NCI-H146 treated with DMSO at 0.1 percent for 48 hours (cell line): ENCODE results near the gene DPY19L3.
A peak's percentile ranks its signal among the peaks of the same experiment; 100 is the strongest.
"Not testable (repeated sequence)": the region's sequence is repeated elsewhere in the genome, so short reads cannot be mapped to it uniquely, and the experiment has no call there.

Source experiments
- DNase-seq: peaks from one replicate; lab custom pipeline; 2025; ENCODE audit not compliant: unreplicated experiment; lab: John Stamatoyannopoulos, UW

DPY19L3 gene, protein sequence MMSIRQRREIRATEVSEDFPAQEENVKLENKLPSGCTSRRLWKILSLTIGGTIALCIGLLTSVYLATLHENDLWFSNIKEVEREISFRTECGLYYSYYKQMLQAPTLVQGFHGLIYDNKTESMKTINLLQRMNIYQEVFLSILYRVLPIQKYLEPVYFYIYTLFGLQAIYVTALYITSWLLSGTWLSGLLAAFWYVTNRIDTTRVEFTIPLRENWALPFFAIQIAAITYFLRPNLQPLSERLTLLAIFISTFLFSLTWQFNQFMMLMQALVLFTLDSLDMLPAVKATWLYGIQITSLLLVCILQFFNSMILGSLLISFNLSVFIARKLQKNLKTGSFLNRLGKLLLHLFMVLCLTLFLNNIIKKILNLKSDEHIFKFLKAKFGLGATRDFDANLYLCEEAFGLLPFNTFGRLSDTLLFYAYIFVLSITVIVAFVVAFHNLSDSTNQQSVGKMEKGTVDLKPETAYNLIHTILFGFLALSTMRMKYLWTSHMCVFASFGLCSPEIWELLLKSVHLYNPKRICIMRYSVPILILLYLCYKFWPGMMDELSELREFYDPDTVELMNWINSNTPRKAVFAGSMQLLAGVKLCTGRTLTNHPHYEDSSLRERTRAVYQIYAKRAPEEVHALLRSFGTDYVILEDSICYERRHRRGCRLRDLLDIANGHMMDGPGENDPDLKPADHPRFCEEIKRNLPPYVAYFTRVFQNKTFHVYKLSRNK

DNA sequence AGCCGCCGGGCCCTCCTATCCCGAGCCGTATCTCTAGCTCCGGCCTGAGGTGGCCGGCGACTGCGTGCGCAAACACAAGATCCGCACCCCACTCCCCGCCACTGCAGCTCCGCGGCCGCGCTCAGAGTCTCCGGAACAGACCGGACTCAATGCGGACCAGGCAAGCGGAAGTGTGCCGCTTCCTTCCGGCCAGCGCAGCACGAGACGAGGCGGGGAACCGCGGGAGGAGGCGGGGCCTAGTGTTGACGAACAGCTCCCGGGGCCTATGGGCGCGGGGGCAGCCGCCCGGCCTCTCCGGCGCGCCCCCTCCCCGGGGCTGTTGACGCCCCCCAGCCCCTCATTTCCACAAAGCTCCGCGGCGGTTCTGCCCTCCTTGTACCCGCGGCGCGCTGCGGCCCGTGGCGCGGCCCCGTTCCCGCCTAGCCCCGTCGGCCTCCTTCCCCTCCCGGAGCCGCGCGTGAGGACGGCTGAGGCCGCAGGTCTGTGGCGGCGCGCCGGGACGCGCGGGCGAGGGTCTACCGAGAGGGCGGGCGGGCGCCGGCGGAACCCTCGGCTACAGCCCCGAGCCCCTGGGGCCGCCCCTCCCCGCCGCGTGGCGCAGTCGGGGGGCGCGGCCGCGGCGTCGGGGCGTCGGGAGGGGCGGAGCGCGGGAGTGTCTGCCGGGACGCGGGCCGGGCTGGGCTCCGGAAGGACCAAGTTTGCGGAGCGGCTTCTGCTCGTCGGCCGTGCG is at the start of gene DPY19L3:
Gene DPY19L3, plus strand, starts transcription at position 340 of the 730 bp plus-strand sequence. CDS start 2,484 bp downstream, outside the sequence.
- DNase-seq = peak; percentile 88

DNA sequence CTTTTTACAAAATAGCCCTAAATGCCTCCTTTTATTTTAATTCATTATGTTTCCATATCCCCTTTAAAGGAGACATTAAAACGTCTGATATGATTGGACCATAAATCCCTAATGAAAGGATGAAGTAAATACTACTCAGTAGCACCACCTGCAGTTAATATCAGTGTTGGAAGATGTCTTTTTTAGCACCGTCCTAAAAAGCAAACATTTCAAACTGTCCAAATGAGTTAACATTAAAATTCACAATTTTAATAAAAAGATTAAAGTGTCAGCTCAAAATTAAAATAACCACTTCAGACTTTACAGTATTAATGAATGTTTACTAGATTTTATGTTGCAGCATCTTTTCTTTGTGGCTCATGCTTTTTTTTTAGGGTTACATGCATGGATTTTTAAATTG is 47.9 kb upstream of the DPY19L3 start:
- no peak for DNase-seq

DNA sequence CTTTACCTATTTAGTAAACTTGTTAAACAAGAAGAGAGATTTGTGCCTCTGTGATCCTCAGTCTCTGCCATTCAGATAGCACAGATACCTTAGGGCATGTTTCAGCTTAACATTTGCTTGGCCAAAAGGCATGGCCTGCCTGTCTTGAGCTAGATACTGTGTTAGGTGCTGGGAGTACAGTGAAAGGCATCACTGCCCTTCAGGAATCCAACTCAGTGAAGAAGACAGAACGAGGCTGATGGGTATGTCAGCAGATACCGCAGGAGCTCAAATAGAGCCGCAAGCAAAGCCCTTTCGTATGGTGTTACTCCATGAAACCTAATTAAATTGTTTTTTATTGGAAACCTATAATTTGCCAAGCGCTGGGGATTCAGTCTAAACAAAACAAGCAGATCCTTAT is 47.2 kb upstream of the DPY19L3 start:
- DNase-seq = no peak

DNA sequence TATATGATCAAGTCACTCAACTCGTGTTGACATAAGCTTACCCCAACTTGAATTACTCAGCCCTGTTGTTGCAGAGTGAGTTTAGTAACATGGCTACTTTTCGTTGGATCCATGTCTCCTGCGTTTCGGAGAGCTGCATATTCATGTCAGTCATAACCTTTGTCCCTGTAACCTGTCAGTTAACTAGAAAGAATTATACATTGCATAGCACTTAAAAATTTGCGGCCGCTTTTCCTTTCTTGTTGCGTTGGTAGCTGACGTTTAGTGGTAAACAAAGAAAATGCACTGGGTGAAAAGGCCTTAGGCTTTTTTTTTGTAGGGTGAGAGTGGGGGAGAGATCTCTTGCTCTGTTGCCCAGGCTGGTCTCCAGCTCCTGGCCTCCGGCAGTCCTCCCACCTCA is 46.0 kb upstream of the DPY19L3 start:
- DNase-seq = no peak

DNA sequence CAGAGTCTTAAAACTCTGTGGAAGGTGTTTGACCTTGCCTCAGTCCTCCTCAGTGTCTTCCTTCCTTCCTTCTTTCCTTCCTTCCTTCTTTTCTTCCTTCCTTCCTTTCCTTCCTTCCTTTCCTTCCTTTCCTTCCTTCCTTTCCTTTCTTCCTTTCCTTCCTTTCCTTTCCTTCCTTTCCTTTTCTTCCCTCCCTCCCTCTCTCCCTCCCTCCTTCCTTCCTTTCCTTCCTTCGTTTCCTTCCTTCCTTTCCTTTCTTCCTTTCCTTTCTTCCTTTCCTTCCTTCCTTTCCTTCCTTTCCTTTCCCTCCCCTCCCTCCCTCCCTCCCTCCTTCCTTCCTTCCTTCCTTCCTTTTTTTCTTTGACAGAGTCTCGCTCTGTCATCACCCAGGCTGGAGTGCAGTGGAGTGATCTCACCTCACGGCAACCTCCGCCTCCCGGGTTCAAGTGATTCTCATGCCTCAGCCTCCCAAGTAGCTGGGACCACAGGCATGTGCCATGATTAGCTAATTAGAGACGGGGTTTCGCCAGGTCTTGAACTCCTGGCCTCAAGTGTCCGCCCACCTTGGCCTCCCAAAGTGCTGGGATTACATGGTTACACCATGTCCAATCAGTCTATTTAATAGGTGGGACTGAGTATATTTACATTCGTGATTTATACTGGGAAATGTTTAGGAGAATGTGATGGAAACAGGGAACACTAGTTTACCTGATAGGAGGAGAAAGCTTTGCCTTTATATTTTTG is 43.8 kb upstream of the DPY19L3 start:
- no peak for DNase-seq

DNA sequence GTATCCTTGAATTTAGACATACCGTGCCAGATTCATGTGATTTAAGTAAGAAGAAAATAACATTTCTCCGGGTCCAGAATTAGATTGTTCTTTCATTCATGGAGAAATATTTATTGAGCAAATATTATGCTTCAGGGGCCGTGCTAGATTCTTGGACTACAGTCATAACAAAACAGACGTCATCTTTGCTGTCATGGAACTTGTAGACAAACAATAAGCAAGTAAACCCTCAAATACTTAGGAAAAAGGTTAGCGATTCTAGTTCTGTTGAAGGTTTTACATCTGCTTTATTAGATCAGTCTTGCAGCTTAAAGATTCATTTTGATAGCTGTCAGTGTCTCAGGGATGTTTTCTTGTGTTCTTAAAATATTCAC is 43.3 kb upstream of the DPY19L3 start:
- no peak for DNase-seq

DNA sequence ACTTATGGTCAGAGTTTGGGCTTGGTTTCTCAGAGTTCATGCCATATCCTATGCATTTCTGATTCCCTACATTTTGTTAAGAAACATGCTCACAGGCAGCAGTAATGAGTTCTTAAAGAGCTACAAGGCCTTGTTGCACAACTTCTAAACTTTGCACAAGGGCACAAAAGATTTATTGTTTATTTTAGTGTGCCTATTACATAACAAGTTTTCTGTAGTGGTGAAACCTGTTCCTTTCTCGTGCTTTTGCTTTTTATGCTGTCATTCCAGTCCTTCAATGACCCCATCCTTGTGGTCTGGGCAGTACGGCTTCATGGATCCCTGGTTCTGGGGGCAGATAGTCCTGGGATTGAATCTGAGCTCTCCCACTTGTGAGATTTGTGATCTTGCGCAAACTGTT is 42.4 kb upstream of the DPY19L3 start:
- no peak for DNase-seq

DNA sequence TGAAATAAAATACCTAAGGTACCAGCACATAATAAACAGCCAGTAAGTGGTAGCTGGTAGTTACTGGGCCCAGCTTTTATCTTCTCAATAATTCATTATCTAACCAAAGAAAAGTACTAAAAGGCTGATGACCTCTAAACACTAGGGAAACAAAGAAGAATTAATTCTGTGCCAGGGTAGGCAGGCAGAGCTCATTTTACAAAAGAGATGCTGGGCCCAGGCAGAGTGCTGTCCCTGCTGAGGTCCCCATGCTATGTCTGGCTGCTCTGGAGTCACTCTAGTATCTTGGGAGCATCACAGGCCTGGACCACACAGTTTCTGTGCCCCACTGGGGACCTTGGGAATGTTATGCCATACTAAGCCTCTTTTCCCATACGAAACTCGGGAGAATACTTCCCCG is 41.9 kb upstream of the DPY19L3 start:
- DNase-seq = no peak

DNA sequence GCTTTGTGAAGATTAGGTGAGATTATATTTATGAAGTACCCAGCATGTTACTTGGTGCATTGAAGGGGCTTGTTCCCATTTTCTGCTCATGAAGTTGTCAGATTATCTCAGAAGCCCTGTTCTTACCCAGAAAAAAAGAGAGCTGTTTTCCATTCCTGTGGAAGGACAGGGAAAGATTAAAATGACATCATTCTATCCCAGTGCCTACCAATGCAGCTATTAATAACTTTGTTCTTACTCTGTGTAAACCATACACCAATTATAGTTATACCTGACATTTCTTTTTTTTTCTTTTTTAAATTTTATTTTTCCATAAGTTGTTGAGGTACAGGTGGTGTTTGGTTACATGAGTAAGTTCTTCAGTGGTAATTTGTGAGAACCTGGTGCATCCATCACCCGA is 41.5 kb upstream of the DPY19L3 start:
- no peak for DNase-seq

DNA sequence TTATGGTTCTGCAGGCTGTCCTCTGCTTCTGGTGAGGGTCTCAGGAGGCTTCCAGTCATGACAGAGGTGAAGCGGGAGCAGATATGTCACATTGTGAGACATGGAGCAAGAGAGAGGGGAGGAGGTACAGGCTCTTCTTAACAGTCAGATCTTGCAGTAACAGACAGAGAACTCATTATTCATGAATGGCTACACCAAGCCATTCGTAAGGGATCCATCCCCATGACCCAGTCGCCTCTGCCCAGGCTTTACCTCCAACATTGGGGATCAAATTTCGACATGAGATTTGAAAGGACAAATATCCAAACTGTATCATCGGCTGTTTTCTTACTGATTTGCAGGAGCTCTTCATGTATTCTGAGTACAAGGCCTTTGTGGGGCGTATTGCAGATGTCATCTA is 38.5 kb upstream of the DPY19L3 start:
- no peak for DNase-seq

DNA sequence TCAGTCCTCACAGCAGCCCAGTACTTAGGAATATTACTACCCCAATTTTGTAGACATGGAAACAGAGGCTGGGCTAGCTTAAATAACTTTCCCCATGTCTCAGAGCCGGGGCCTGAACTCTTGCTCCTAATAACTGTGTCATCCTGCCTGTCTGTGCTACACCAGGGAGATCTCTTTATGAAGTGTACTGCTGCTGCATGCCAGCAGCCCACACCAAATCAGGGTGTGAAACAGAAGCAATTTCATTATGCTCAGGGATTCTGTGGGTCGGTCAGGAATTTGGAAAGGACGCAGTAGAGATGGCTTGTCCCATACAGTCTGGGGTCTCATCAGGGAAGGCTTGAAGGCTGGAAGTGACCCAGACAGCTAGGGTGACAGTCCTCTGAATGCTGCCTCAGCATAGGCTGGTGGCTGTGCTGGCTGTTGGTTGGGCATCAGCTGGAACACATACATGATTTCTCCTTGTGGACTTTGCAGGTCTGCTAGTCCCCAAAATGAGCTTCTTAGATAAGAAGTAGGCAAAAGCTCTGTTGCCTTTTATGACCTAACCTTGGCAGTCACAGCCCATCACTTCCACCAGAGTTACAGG is 37.5 kb upstream of the DPY19L3 start:
- no peak for DNase-seq

DNA sequence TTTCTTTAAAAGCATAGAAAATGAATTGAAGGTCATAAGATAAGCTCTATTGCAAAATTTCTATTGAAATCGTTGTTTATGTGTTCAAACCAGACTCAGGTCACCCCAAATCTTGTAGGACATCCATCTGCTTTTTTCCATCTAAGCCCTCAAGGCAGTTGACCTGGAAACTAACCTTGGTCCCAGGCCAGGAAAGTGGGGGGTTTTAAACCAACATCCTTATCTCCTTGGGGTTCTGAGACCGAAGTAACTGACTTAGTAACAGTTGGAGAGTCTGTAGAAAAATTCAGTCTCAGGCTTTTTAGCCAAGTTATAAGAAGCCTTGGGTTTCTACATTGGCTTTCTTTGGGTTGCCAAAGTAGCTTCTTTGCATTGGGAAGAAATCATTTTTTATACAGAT is 36.8 kb upstream of the DPY19L3 start:
- DNase-seq = no peak

DNA sequence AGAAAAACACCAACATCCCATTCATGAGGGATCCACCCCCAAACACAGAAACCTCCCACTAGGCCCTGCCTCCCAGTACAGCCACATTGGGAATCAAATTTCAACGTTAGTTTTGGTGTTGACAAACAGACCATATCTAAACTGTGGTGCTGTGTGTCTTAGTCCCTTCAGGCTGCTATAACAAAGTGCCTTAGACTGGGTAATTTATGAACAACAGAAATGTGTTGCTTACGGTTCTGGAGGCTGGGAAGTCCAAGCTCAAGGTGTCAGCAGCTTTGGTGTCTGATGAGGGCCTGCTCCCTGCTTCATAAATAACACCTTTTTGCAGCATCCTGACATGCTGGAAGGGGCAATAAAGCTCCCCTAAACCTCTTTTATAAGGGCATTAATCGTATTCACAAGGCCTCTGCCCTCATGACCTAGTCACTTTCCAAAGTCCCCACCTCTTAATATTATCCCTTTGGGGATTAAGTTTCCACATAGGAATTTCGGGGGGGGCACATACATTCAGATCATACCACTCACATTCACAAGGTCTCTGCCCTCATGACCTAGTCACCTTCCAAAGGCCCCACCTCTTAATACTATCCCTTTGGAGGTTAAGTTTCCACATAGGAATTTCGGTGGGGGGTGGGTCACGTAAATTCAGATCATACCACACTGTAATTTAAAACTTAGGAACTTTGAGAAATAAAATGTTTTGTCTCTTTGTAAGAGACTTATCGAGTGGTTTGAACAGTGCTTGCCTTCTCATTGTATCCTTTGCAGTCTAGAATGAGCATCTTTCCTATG is 32.6 kb upstream of the DPY19L3 start:
- DNase-seq = no peak

DNA sequence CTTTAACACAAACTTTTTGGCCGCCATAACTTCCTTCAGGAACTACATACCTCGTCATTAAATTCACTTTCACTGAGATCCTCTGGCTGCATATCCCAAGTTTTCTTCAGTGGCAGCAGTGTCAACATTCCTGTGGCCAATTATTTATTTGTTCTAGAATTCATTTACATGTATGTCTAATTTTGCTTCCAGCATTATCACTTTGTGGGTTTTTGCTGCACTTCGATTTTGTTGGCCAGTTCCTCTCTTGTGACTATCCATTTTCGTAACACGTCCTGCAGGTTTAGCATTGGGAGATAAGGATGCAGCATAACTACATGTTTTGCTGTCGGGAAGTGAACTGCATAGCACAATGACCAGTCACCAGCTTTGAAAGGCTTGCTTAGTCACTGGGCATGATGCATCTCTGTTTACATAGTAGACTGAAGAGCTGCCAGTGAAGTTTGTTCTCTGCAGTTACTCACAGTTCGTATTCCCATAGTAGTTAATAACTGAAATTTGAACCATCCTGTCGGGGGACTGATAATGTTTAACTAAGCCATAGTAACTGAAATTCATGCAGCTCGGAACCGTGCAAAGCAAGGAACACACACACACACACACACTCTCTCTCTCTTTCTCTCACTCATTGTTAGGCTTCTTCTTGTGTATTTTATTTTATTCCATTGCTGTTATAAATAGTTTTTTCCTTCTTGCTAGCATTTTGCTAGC is 31.8 kb upstream of the DPY19L3 start:
- DNase-seq = peak; percentile 67

DNA sequence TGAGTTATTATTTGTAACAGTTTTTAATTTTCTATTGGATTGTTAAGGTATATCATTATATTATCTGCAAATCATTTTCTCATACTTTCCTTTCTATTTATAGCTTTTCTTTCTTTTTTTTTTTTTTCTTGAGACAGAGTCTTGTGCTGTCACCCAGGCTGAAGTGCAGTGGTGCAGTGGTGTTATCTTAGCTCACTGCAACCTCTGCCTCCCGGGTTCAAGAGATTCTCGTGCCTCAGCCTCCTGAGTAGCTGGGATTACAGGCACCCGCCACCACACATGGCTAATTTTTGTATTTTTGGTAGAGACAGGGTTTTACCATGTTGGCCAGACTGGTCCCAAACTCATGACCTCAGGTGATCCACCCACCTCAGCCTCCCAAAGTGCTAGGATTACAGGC is 31.2 kb upstream of the DPY19L3 start:
- not testable (repeated sequence) for DNase-seq

DNA sequence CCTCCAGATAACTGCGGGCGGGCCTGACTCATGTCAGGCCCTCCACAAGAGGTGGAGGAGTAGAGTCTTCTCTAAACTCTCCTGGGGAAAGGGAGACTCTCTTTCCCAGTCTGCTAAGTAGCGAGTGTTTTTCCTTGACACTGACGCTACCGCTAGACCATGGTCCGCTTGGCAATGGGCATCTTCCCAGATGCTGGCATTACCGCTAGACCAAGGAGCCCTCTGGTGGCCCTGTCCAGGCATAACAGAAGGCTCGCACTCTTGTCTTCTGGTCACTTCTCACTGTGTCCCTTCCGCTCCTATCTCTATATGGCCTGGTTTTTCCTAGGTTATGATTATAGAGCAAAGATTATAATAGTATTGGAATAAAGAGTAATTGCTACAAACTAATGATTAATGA is 28.5 kb upstream of the DPY19L3 start:
- not testable (repeated sequence) for DNase-seq

DNA sequence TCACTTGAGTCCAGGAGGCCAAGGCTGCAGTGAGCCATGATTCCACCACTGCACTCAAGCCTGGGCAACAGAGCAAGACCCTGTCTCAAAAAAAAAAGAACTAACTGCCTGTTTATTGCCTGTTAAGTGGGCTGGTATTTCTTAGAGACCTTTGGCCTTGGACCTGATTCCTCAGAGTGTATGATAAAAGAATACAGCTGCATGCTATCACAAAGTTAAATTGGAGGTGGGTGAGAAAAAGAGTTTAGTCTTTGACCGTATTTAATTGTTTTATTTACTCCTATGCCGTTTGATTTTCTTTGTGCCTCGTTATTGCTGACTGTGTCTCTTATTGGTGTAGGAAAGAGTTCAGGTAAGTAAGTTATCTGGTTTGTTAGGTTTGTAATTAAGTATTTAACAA is 25.3 kb upstream of the DPY19L3 start:
- DNase-seq = no peak

DNA sequence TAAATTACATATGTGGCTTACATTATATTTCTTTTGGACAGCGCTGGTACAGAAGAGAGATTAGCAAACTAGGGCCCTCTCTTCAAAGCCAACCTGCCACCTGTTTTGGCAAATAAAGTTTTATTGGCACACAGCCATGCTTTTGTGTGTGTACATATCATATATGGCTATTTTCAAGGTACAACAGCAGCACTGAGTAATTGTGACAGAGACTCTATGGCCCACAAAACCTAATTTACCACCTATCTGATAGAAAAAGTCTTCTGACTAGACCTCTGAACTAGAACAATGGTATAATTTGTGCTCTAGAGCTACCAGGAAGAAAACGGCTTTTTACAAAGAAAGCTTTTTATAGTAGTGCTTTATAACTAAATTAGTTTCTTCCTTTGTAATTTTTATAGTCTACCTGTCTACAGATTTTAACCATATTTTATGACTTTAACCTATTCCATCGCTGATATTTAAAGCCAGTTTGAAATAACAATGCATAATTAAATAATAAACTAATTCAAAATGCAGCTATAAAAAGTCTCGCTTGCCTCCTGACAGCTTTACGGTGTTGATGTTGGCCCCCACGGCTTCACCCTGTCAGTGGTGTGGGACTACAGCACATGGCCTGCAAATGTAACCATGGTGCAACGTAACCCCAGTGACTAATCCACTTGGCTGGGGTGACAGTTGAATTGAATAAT is 17.7 kb upstream of the DPY19L3 start:
- no peak for DNase-seq

DNA sequence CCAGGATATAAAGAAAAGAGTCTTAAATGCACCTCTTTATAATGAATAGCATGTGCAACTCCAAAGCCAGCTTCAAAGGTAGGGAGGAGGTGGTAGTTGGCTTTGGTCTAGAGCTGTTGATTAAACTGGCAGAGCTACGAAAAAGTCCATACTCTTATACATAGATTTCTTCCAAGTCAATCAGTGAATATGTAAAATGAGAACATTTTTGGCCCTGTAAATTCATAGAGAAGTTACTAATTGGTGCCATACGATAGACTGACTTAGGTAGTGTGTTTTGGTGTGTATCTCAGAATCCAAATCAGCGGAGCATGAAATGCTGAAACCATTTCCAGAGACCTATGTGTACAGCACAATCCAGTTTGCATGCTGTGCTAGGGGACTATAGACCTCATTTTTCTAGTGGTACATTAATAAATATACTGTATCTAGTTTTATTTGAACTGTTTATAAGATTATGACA is 17.1 kb upstream of the DPY19L3 start:
- no peak for DNase-seq
